Measurements from ENCODE around the gene SBF2.

The SBF2 gene

GRCh38 chr11:10017911-10018310, 276.1 kb downstream of the SBF2 start:
- H3F3A ChIP-seq (ENCODE audit: insufficient read depth, low read length) = no peaks in the 10 kb centered on the region
- H3K4me2 ChIP-seq (ENCODE audit: low read length) = no peak overlapping the region
- no peak overlapping the region for H3K4me3 ChIP-seq (ENCODE audit: low read depth, low read length, poor library complexity, severe bottlenecking)
- no peak overlapping the region for H3K9ac ChIP-seq (ENCODE audit: low read length)
- H3K27me3 ChIP-seq (ENCODE audit: insufficient read depth, low read length) = no peaks in the 10 kb centered on the region
- H3K9me2 ChIP-seq (ENCODE audit: low read depth, low read length) = no peaks in the 10 kb centered on the region
- H3K4me1 ChIP-seq (ENCODE audit: insufficient read depth, low read length, severe bottlenecking) = no peaks in the 10 kb centered on the region
- peaks cover 2% of the 10 kb centered on the region; the same call in 1 of the 2 replicates for H3K9me3 ChIP-seq (ENCODE audit: low read length)
- H3K79me2 ChIP-seq (ENCODE audit: insufficient read depth, low read length) = no peaks in the 10 kb centered on the region
- no peak overlapping the region for H3K27ac ChIP-seq (ENCODE audit: low read depth, low read length, poor library complexity, severe bottlenecking)
- H2AFZ ChIP-seq (ENCODE audit: low read length) = no peak overlapping the region
- H4K20me1 ChIP-seq (ENCODE audit: insufficient read depth, low read length) = no peaks in the 10 kb centered on the region
- TF ChIP-seq EZH2 (IDR thresholded peaks at IDR 0.05; ENCODE audit: borderline replicate concordance, low read length) = no peak
- no peak for TF ChIP-seq CTCF (IDR thresholded peaks at IDR 0.05; ENCODE audit: low read length)
- H3K36me3 ChIP-seq (ENCODE audit: insufficient read depth, low read length) = no peaks in the 10 kb centered on the region

DNA sequence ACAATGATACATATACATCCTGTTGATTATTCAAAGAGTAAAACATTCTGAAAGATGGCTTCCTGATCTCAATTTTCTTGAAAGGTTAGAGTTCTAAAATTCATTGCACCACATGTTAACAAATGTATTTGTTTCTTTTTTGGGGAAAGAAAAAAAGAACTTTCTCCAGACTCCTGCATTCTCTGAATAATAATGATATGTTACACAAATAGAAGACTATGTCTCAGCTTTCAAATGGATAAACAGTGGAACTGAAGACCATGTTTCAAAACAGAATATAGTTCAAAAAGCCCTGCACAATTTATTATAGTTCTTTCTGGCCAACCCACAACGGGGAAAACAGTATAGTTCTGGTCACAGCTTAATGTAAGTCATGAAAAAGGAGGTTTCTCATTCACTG, 277.0 kb downstream of the SBF2 start:
- Histone ChIP-seq H3K27me3 (ENCODE audit: insufficient read depth, low read length) (no peaks in the 10 kb centered on the region), H4K20me1 (ENCODE audit: insufficient read depth, low read length) (no peaks in the 10 kb centered on the region), H3K9me3 (ENCODE audit: low read length) (peaks cover 2% of the 10 kb centered on the region; the same call in 1 of the 2 replicates), H3K4me2 (ENCODE audit: low read length) (no peak overlapping the region), H3K9me2 (ENCODE audit: low read depth, low read length) (no peaks in the 10 kb centered on the region), H3F3A (ENCODE audit: insufficient read depth, low read length) (no peaks in the 10 kb centered on the region), H3K79me2 (ENCODE audit: insufficient read depth, low read length) (no peaks in the 10 kb centered on the region), H3K27ac (ENCODE audit: low read depth, low read length, poor library complexity, severe bottlenecking) (no peak overlapping the region), H3K4me3 (ENCODE audit: low read depth, low read length, poor library complexity, severe bottlenecking) (no peak overlapping the region), H3K36me3 (ENCODE audit: insufficient read depth, low read length) (no peaks in the 10 kb centered on the region), H2AFZ (ENCODE audit: low read length) (no peak overlapping the region), H3K4me1 (ENCODE audit: insufficient read depth, low read length, severe bottlenecking) (no peaks in the 10 kb centered on the region), H3K9ac (ENCODE audit: low read length) (no peak overlapping the region)
- TF ChIP-seq EZH2 (IDR thresholded peaks at IDR 0.05; ENCODE audit: borderline replicate concordance, low read length) (no peak), CTCF (IDR thresholded peaks at IDR 0.05; ENCODE audit: low read length) (no peak)

DNA sequence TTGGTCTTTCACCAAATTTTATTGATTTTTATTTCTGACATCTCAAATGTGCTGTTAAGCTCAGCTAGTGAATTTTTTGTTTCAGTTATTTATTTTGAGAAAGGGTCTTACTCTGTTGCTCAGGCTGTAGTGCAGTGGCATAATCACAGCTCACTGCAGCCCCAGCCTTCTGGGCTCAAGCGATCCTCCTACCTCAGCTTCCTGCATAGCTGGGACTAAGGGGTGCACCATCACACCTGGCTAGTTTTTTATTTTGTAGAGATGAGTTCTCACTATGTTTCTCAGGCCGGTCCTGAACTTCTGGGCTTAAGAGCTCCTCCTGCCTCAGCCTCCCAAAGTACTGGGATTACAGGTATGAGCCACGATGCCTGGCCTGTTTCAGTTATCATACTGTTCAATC, 282.0 kb downstream of the SBF2 start:
- no peaks in the 10 kb centered on the region for H4K20me1 ChIP-seq (ENCODE audit: insufficient read depth, low read length)
- H3K4me2 ChIP-seq (ENCODE audit: low read length) = no peak overlapping the region
- peaks cover 10% of the 10 kb centered on the region for H3K9me3 ChIP-seq (ENCODE audit: low read length)
- H3K36me3 ChIP-seq (ENCODE audit: insufficient read depth, low read length) = no peaks in the 10 kb centered on the region
- no peaks in the 10 kb centered on the region for H3K9me2 ChIP-seq (ENCODE audit: low read depth, low read length)
- no peaks in the 10 kb centered on the region for H3K4me1 ChIP-seq (ENCODE audit: insufficient read depth, low read length, severe bottlenecking)
- no peak overlapping the region for H3K4me3 ChIP-seq (ENCODE audit: low read depth, low read length, poor library complexity, severe bottlenecking)
- no peaks in the 10 kb centered on the region for H3F3A ChIP-seq (ENCODE audit: insufficient read depth, low read length)
- no peak overlapping the region for H3K9ac ChIP-seq (ENCODE audit: low read length)
- H3K79me2 ChIP-seq (ENCODE audit: insufficient read depth, low read length) = no peaks in the 10 kb centered on the region
- no peaks in the 10 kb centered on the region for H3K27me3 ChIP-seq (ENCODE audit: insufficient read depth, low read length)
- H3K27ac ChIP-seq (ENCODE audit: low read depth, low read length, poor library complexity, severe bottlenecking) = no peak overlapping the region
- TF ChIP-seq EZH2 (IDR thresholded peaks at IDR 0.05; ENCODE audit: borderline replicate concordance, low read length) = no peak
- TF ChIP-seq CTCF (IDR thresholded peaks at IDR 0.05; ENCODE audit: low read length) = no peak
- H2AFZ ChIP-seq (ENCODE audit: low read length) = no peak overlapping the region

Data from OCI-LY1 (cell line).